Measurements from ENCODE around the gene CHAC1. TPM values are rescaled to one million over a fixed set of nuclear protein-coding genes. Genes with fewer than 3 reads are reported as not detected.
"Not testable (repeated sequence)": the region's sequence is repeated elsewhere in the genome, so short reads cannot be mapped to it uniquely, and the experiment has no call there.

Gene CHAC1
- total RNA-seq, 2 experiments from 2014 or later: 43.9 to 45.8 TPM

- Mint-ChIP-seq H3K27ac (peak overlapping the region; percentile 73), H3K27me3 (no peaks in the 10 kb centered on the region), H3K4me1 (peaks cover 32% of the 10 kb centered on the region), H3K9me3 (no peaks in the 10 kb centered on the region), H3K36me3 (no peaks in the 10 kb centered on the region), H3K4me3 (peak overlapping the region; percentile 68)
- DNase-seq: no peak
These were observed 12.2 kb upstream of the CHAC1 start for GRCh38 chr15:40941068-40941527.

- H3K9me3 Mint-ChIP-seq: no peaks in the 10 kb centered on the region
- H3K4me3 Mint-ChIP-seq: peak overlapping the region; percentile 81
- H3K4me1 Mint-ChIP-seq: peaks cover 33% of the 10 kb centered on the region
- peak overlapping the region; percentile 73 for H3K27ac Mint-ChIP-seq
- H3K27me3 Mint-ChIP-seq: no peaks in the 10 kb centered on the region
- DNase-seq: peak; percentile 80
- H3K36me3 Mint-ChIP-seq: no peaks in the 10 kb centered on the region
These were observed 11.5 kb upstream of the CHAC1 start for GRCh38 chr15:40941528-40942336.

GRCh38 chr15:40942337-40942854, 10.9 kb upstream of the CHAC1 start:
- peaks cover 33% of the 10 kb centered on the region for H3K4me1 Mint-ChIP-seq
- H3K9me3 Mint-ChIP-seq: no peaks in the 10 kb centered on the region
- H3K36me3 Mint-ChIP-seq: no peaks in the 10 kb centered on the region
- peak overlapping the region; percentile 81 for H3K4me3 Mint-ChIP-seq
- DNase-seq: no peak
- H3K27ac Mint-ChIP-seq: peak overlapping the region; percentile 61
- H3K27me3 Mint-ChIP-seq: no peaks in the 10 kb centered on the region

- H3K4me3 Mint-ChIP-seq: peak overlapping the region; percentile 81
- H3K9me3 Mint-ChIP-seq: no peaks in the 10 kb centered on the region
- no peak for DNase-seq
- peaks cover 33% of the 10 kb centered on the region for H3K4me1 Mint-ChIP-seq
- H3K27ac Mint-ChIP-seq: peak overlapping the region; percentile 61
- no peaks in the 10 kb centered on the region for H3K36me3 Mint-ChIP-seq
- H3K27me3 Mint-ChIP-seq: no peaks in the 10 kb centered on the region
These were observed 10.4 kb upstream of the CHAC1 start for GRCh38 chr15:40942878-40943277.

GRCh38 chr15:40943764-40944365, 9.4 kb upstream of the CHAC1 start:
- Mint-ChIP-seq H3K4me3 (no peak overlapping the region), H3K36me3 (no peaks in the 10 kb centered on the region), H3K27me3 (no peaks in the 10 kb centered on the region), H3K4me1 (peaks cover 33% of the 10 kb centered on the region), H3K27ac (no peak overlapping the region), H3K9me3 (no peaks in the 10 kb centered on the region)
- no peak for DNase-seq

- no peak for DNase-seq
- Mint-ChIP-seq H3K27ac (no peak overlapping the region), H3K27me3 (no peaks in the 10 kb centered on the region), H3K36me3 (no peaks in the 10 kb centered on the region), H3K4me1 (peaks cover 30% of the 10 kb centered on the region), H3K4me3 (no peak overlapping the region), H3K9me3 (no peaks in the 10 kb centered on the region)
These were observed 8.6 kb upstream of the CHAC1 start for GRCh38 chr15:40944510-40945296.

GRCh38 chr15:40948706-40949473, 4.4 kb upstream of the CHAC1 start:
- Mint-ChIP-seq H3K9me3 (no peaks in the 10 kb centered on the region), H3K4me1 (peaks cover 21% of the 10 kb centered on the region), H3K36me3 (peaks cover 8% of the 10 kb centered on the region), H3K27me3 (peaks cover 3% of the 10 kb centered on the region), H3K27ac (no peak overlapping the region), H3K4me3 (no peak overlapping the region)
- no peak for DNase-seq

GRCh38 chr15:40949756-40950207, 3.5 kb upstream of the CHAC1 start:
- Mint-ChIP-seq H3K36me3 (peaks cover 17% of the 10 kb centered on the region), H3K4me1 (peaks cover 28% of the 10 kb centered on the region), H3K27ac (no peak overlapping the region), H3K4me3 (no peak overlapping the region), H3K27me3 (peaks cover 3% of the 10 kb centered on the region), H3K9me3 (no peaks in the 10 kb centered on the region)
- DNase-seq: no peak

- H3K9me3 Mint-ChIP-seq: no peaks in the 10 kb centered on the region
- peak overlapping the region; percentile 97 for H3K27ac Mint-ChIP-seq
- peaks cover 39% of the 10 kb centered on the region for H3K4me1 Mint-ChIP-seq
- H3K36me3 Mint-ChIP-seq: peaks cover 33% of the 10 kb centered on the region
- no peak for DNase-seq
- peaks cover 3% of the 10 kb centered on the region for H3K27me3 Mint-ChIP-seq
- peak overlapping the region; percentile 94 for H3K4me3 Mint-ChIP-seq
These were observed 1.5 kb upstream of the CHAC1 start for GRCh38 chr15:40951764-40952163.

GRCh38 chr15:40952301-40952900, 870 bp upstream of the CHAC1 start:
- DNase-seq: no peak

GRCh38 chr15:40953713-40954074, 423 bp downstream of the CHAC1 start:
- DNase-seq: no peak
- Mint-ChIP-seq H3K4me3 (peak overlapping the region; percentile 94), H3K27ac (peak overlapping the region; percentile 97), H3K27me3 (peaks cover 3% of the 10 kb centered on the region), H3K4me1 (peaks cover 44% of the 10 kb centered on the region), H3K9me3 (no peaks in the 10 kb centered on the region), H3K36me3 (peaks cover 33% of the 10 kb centered on the region)

More at GRCh38 chr15:40952301-40952900, 870 bp upstream of the CHAC1 start:
- Mint-ChIP-seq H3K27me3 (peaks cover 3% of the 10 kb centered on the region), H3K4me1 (peaks cover 39% of the 10 kb centered on the region), H3K27ac (peak overlapping the region; percentile 97), H3K4me3 (peak overlapping the region; percentile 94), H3K36me3 (peaks cover 33% of the 10 kb centered on the region), H3K9me3 (no peaks in the 10 kb centered on the region)

- Mint-ChIP-seq H3K4me3 (peak overlapping the region; percentile 94), H3K4me1 (peaks cover 47% of the 10 kb centered on the region), H3K36me3 (peaks cover 33% of the 10 kb centered on the region), H3K27ac (peak overlapping the region; percentile 97)
- not testable (repeated sequence) for H3K9me3 Mint-ChIP-seq, DNase-seq, H3K27me3 Mint-ChIP-seq
These were observed 1.0 kb downstream of the CHAC1 start for GRCh38 chr15:40954158-40954848.

GRCh38 chr15:40955141-40955903, 2.1 kb downstream of the CHAC1 start:
- Mint-ChIP-seq H3K9me3 (no peaks in the 10 kb centered on the region), H3K36me3 (peaks cover 33% of the 10 kb centered on the region), H3K27ac (peak overlapping the region; percentile 97), H3K27me3 (peaks cover 3% of the 10 kb centered on the region), H3K4me1 (peaks cover 49% of the 10 kb centered on the region), H3K4me3 (peak overlapping the region; percentile 94)
- DNase-seq: no peak

Measured in activated naive CD8-positive, alpha-beta T cell treated with anti-CD3 and anti-CD28 coated beads for 36 hours (primary cell).